Measurements from ENCODE around the gene HOXA7.

HOXA7 gene

GRCh38 chr7:27121684-27122076 is 34.8 kb downstream of the HOXA7 start:
- DNase-seq (ENCODE audit: low read depth): no peak
- no peak for TF ChIP-seq CTCF (IDR thresholded peaks at IDR 0.05; ENCODE audit: low read depth, low read length, missing control alignments)
- no peak overlapping the region for H3K4me3 ChIP-seq (ENCODE audit: low read depth, low read length)

GRCh38 chr7:27119412-27119911 is 37.0 kb downstream of the HOXA7 start:
- no peak overlapping the region for H3K4me3 ChIP-seq (ENCODE audit: low read depth, low read length)
- no peak for DNase-seq (ENCODE audit: low read depth)
- no peak for TF ChIP-seq CTCF (IDR thresholded peaks at IDR 0.05; ENCODE audit: low read depth, low read length, missing control alignments)

DNA sequence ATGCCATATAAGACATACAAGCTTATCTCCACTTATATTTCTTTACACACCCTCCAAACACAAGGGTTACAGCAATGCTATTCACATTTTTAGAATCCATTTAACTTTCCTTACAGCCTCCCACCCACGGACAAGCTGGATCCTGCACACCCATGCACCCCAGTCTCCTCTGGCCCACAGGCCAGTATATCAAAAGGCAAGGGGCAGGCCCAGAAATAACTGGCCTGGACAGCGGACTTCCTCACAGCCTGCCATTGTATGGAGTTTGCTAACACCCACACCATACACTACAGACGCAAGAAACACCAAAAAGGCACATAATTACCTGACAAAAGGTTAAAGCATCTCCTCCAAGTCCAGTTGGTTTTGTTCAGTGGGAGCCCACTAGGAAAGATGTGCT is 37.9 kb downstream of the HOXA7 start:
- TF ChIP-seq CTCF (IDR thresholded peaks at IDR 0.05; ENCODE audit: low read depth, low read length, missing control alignments): no peak
- no peak overlapping the region for H3K4me3 ChIP-seq (ENCODE audit: low read depth, low read length)
- no peak for DNase-seq (ENCODE audit: low read depth)

DNA sequence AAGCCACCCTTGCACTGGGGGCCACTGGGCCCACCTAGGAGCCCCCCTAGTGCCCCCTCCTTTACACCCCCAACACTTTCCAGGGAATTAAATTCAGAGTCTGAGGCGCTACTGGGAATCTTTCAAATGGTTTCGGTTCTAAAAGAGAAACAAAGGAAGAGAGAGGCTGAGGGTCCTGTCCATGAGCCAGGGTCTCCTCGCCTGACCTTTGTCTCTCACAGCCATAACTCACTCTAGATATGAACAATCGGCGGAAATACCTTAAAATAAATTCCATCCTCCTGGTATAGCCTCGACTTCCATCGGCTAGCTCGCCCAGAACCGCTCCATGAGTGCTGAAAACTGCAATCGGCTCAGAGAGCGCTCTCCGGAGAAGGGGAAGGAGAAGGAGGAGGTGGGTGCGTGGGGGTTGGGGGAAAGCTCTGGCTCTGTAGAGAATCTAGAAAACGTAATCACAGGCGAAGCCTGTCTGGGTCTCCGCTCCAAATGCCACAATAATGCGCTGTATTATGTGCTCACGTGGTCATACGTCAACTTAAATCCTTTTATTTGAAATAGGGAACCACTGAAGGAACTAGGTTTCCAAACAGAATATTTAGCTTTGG is 38.5 kb downstream of the HOXA7 start:
- no peak for DNase-seq (ENCODE audit: low read depth)
- TF ChIP-seq CTCF (IDR thresholded peaks at IDR 0.05; ENCODE audit: low read depth, low read length, missing control alignments): no peak
- no peak overlapping the region for H3K4me3 ChIP-seq (ENCODE audit: low read depth, low read length)

DNA sequence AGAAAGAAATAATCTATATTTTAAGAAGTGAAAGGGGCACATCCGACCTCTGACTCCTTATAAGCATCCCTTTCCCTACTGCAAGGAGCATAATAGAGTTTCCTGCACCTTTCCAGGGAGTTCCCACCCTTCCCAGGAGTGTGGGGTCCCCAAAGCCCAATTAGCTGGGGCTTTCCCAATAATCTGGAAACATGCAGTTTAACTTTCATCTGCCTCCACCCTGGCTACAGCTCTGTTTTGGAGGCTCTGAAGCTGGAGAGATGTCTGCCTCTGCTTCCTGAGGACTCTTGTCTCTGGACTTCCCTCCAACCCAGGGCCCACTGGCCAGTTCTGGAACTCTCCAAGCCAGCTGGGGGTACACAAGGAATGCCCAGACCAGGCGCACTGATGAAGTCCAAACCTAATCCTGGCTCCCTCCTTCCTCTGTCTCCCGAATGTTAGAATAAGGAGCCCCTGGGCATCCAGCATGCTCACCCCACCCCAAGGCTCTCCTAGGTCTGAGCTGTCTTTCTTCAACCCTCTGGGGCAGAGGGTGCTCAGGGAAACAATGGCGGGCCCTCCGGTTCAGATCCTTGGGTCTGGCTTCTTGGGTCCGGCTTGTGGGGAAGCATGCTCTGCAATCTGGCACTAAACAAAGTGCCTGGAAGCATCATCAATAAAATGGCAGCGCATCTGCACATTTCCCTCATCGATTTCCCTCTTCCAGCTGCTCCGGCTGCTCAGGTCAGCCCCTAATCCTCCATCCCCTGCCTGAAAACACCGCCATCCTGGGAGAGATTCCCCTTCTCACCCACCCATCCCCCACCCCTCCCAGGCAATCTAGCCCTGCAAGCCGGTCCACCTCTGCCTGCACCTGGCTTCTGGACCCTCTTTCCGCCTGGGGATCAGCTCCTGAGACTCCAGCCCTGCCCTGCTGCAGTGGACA is 39.3 kb downstream of the HOXA7 start:
- no peak for TF ChIP-seq CTCF (IDR thresholded peaks at IDR 0.05; ENCODE audit: low read depth, low read length, missing control alignments)
- H3K4me3 ChIP-seq (ENCODE audit: low read depth, low read length): no peak overlapping the region
- no peak for DNase-seq (ENCODE audit: low read depth)

DNA sequence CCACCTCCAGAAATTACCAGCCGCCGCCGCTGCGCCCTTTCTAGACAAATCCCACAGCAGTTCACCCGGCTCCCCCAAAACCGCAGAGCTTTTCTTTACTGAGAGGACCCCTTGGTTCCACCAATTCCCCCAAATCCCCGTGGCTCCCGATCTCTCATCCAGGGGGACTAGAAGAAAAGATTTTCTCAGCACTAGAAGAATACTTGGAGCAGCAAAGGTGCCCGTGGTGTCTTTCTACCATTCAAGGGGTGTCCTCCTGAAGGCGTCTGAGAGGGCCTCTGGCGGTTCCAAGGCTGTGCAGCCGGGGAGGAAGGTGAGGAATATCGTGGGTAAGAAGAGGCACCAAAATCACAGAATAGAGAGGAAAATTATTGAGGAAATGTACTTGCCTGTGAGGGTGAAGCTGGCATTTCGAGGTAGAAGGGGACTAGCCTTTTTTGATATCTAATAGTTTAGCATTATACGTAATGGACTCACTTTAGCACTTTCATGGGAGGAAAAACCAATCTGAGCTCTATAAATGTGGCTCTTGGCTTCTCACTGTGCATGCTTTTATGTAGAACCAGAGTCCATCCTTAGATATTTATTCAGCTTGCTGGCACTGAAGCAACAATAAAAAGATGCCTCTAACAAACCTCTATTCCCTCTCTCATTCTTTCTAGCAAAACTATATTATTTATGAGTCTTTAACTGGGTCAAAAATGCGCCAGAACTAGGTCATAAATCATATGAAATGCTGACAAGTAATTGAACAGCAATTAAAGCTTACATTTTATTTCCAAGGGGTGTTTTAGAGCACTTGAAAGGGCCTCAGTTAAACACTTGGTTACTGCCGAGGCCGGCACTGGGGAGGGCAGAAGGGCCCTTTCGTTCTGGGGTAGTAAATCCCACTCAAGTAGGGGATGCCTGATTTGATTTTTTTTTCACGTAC is 40.2 kb downstream of the HOXA7 start:
- no peak overlapping the region for H3K4me3 ChIP-seq (ENCODE audit: low read depth, low read length)
- TF ChIP-seq CTCF (IDR thresholded peaks at IDR 0.05; ENCODE audit: low read depth, low read length, missing control alignments): no peak
- DNase-seq (ENCODE audit: low read depth): no peak

Measured in GM12864 (cell line).